ENCODE measurements around the gene PTGDR2. TPM values are rescaled to one million over a fixed set of nuclear protein-coding genes. Genes with fewer than 3 reads are reported as not detected.

PTGDR2 gene
- total RNA-seq, 4 donors from 2014 or later, result 0.31 to 2.7 (median 0.85) TPM; not detected in 1

DNA sequence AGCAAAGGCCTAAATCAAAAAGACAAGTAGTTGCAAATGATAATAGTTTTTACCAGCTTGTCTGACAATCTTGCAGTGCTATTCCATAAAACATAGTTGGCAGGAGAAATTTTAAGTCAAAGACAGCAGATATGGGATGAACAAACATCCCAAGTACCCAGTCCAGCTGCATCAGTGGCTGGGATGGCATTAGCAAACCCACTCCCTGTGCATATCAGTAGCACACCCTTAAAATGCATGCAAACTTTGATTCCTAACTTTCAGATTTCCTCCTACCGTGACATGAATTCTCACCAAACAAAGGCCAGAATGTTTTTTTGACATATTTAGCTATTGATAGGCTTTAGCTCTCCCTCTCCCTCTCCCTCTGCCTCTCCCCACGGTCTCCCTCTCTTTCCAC lies 41.6 kb downstream of the PTGDR2 start:
- no peak for DNase-seq
- H3K27me3 ChIP-seq, result peaks cover 0 to 13% (median 0%) of the 10 kb centered on the region in 4 donors
- TF ChIP-seq, protein P1, sequence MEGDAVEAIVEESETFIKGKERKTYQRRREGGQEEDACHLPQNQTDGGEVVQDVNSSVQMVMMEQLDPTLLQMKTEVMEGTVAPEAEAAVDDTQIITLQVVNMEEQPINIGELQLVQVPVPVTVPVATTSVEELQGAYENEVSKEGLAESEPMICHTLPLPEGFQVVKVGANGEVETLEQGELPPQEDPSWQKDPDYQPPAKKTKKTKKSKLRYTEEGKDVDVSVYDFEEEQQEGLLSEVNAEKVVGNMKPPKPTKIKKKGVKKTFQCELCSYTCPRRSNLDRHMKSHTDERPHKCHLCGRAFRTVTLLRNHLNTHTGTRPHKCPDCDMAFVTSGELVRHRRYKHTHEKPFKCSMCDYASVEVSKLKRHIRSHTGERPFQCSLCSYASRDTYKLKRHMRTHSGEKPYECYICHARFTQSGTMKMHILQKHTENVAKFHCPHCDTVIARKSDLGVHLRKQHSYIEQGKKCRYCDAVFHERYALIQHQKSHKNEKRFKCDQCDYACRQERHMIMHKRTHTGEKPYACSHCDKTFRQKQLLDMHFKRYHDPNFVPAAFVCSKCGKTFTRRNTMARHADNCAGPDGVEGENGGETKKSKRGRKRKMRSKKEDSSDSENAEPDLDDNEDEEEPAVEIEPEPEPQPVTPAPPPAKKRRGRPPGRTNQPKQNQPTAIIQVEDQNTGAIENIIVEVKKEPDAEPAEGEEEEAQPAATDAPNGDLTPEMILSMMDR (IDR thresholded peaks at IDR 0.05), result no peak
- TF ChIP-seq POLR2A (IDR thresholded peaks at IDR 0.05), result no peak
- no peak overlapping the region for H3K4me3 ChIP-seq
- H3K4me1 ChIP-seq, result peaks cover 0 to 6% (median 0%) of the 10 kb centered on the region in 3 donors
- H3K27ac ChIP-seq, result no peak overlapping the region
- intact Hi-C loops (cut with DNase I), result no loop called here
- 79 to 83% methylated on average over 2 of the region's 2 CpGs for WGBS, 2 donors
- H3K9me3 ChIP-seq, result peaks cover 0 to 13% (median 12%) of the 10 kb centered on the region in 3 donors
- H3K36me3 ChIP-seq, result no peaks in the 10 kb centered on the region

DNA sequence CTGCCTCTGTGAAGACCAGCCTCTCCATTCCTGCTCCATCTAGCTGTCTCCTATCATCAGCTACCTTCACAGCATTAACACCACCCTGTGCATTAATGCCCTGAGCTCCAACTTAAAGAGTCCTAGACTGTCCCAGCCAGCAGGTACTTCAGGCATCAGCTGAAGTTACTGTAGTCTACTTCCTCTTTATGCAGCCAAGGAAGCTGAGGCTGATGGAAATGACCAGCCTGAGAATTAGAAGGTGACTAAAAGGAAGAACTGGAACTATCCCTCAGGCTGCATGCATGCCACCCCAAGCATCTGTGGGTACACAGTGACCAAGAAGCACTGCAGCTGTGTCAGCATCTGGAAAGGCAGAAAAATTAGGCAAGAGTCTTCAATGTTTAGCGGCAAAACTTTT lies 42.4 kb downstream of the PTGDR2 start:
- Histone ChIP-seq H3K36me3 (no peaks in the 10 kb centered on the region), H3K4me1 (peaks cover 0 to 6% (median 0%) of the 10 kb centered on the region in 3 donors), H3K4me3 (no peak overlapping the region), H3K27ac (no peak overlapping the region), H3K9me3 (peaks cover 0 to 13% (median 12%) of the 10 kb centered on the region in 3 donors), H3K27me3 (peaks cover 0 to 13% (median 0%) of the 10 kb centered on the region in 4 donors)
- TF ChIP-seq, protein P1 (IDR thresholded peaks at IDR 0.05), result no peak
- no peak for TF ChIP-seq POLR2A (IDR thresholded peaks at IDR 0.05)
- intact Hi-C loops (cut with DNase I), result no loop called here
- WGBS, 2 donors, result 90 to 100% methylated on average over 1 of the region's 1 CpG
- no peak for DNase-seq

DNA sequence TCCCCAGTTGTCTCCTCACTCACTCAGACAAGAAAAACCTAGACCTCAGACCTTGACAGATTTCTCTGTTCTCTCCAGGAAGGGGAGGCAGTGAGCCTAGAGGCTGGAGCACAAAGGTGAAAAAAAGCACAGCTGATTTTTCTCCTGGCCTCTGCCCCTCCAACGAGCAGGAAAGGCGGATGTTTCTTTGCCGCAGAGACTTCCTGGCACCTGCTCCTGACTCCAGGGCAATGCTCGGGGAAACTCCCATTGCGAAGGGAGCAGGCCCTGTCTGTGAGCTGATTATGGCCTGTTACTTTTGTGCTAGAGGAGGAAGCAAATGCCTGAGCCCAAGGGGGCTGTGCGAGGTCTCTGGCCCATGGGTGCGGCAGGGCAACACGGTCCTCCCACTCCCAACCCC lies 45.2 kb downstream of the PTGDR2 start:
- no peaks in the 10 kb centered on the region for H3K9me3 ChIP-seq
- peaks cover 0 to 6% (median 0%) of the 10 kb centered on the region in 3 donors for H3K4me1 ChIP-seq
- WGBS, 2 donors, result 80% methylated on average over 3 of the region's 8 CpGs; no CpG with 5 or more reads in 1 of the 2 donors
- no peak overlapping the region for H3K4me3 ChIP-seq
- H3K27me3 ChIP-seq, result peaks cover 0 to 13% (median 0%) of the 10 kb centered on the region in 4 donors
- DNase-seq, result no peak
- no peak overlapping the region for H3K27ac ChIP-seq
- TF ChIP-seq POLR2A (IDR thresholded peaks at IDR 0.05), result no peak
- TF ChIP-seq, protein P1 (IDR thresholded peaks at IDR 0.05), result no peak
- intact Hi-C loops (cut with DNase I), result no loop called here
- no peaks in the 10 kb centered on the region for H3K36me3 ChIP-seq

DNA sequence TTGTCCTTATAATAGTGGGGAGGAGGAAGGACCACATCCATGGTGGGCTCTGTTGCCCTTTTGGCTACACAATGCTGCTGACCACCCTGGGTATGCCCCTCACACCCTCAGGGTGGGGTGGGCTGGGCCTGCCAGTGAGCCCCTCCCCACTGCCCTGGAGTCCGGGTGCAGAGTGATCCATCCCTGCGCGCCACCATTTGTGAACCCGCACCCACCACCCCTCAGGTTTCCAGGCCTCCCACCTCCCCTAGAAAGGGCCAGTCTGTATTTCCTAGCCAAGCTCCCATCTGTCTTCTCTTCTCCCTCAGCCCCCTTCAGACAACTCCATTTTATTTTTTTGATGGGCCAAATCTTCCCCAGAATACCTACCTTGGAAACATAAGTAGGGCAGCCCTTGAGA lies 45.6 kb downstream of the PTGDR2 start:
- H3K27ac ChIP-seq, result no peak overlapping the region

DNA sequence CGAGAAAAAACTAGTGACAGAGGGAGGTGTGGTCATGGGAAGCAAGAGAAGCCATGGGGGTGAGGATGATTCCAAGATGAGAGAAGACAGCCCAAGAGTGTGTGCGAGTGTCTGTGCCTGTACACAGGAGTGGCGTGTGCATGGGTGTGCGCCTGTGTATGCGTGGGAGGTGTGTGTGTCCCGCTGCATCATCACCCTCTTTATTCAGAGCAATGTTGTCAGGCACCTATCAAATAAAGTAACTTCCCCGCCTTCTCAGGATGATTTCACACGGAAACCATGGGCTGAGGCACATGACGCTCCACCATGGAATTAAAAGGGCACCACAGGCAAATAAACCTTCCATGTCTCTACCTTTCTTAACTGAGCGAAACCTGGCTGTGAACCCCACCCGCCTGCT lies 46.1 kb downstream of the PTGDR2 start:
- intact Hi-C loops (cut with DNase I), result no loop called here

More for the DNA sequence above, 45.6 kb downstream of the PTGDR2 start:
- no peaks in the 10 kb centered on the region for H3K36me3 ChIP-seq
- TF ChIP-seq POLR2A (IDR thresholded peaks at IDR 0.05), result no peak
- TF ChIP-seq, protein P1 (IDR thresholded peaks at IDR 0.05), result no peak
- WGBS, 2 donors, result 100% methylated on average over 3 of the region's 4 CpGs
- no peak overlapping the region for H3K4me3 ChIP-seq
- H3K4me1 ChIP-seq, result peaks cover 0 to 6% (median 0%) of the 10 kb centered on the region in 3 donors
- peaks cover 0 to 13% (median 0%) of the 10 kb centered on the region in 4 donors for H3K27me3 ChIP-seq
- DNase-seq, result no peak
- intact Hi-C loops (cut with DNase I), result no loop called here
- no peaks in the 10 kb centered on the region for H3K9me3 ChIP-seq

More for the DNA sequence above, 46.1 kb downstream of the PTGDR2 start:
- WGBS, 2 donors, result 72 to 73% methylated on average over 11 of the region's 11 CpGs
- Histone ChIP-seq H3K4me3 (no peak overlapping the region), H3K4me1 (peaks cover 0 to 6% (median 0%) of the 10 kb centered on the region in 3 donors), H3K27ac (no peak overlapping the region), H3K9me3 (no peaks in the 10 kb centered on the region), H3K36me3 (no peaks in the 10 kb centered on the region), H3K27me3 (peaks cover 0 to 18% (median 0%) of the 10 kb centered on the region in 4 donors)
- DNase-seq, result no peak
- TF ChIP-seq POLR2A (IDR thresholded peaks at IDR 0.05), result no peak
- TF ChIP-seq, protein P1 (IDR thresholded peaks at IDR 0.05), result no peak

Data from esophagus squamous epithelium (tissue), 5 donors.